NCI-H1930 (cell line): ENCODE results near the gene LSR.

ENCODE experiments used
- DNase-seq, 2 experiments: peaks; one replicate each; lab custom pipeline; 2025; lab: John Stamatoyannopoulos, UW

Gene LSR

GRCh38 chr19:35247526-35248309 is 1.1 kb upstream of the LSR start:
- peak; percentile 88 to 97 for DNase-seq

GRCh38 chr19:35249146-35249847 is 495 bp downstream of the LSR start:
- DNase-seq = no peak

- no peak for DNase-seq
Measured at GRCh38 chr19:35249848-35250711, 1.3 kb downstream of the LSR start.

- no peak for DNase-seq
Measured at GRCh38 chr19:35251456-35251855, 2.7 kb downstream of the LSR start.

GRCh38 chr19:35253316-35254286 is 4.8 kb downstream of the LSR start:
- no peak for DNase-seq

GRCh38 chr19:35254341-35255297 is 5.8 kb downstream of the LSR start:
- no peak for DNase-seq

- no peak for DNase-seq
Measured at GRCh38 chr19:35256566-35256965, 7.8 kb downstream of the LSR start.

GRCh38 chr19:35257113-35257461 is 8.3 kb downstream of the LSR start:
- no peak for DNase-seq

- DNase-seq = no peak
Measured at GRCh38 chr19:35260694-35261304, 12.0 kb downstream of the LSR start.

GRCh38 chr19:35261356-35262100 is 12.7 kb downstream of the LSR start:
- no peak for DNase-seq

- no peak for DNase-seq
Measured at GRCh38 chr19:35262101-35262761, 13.4 kb downstream of the LSR start.

GRCh38 chr19:35264268-35265125 is 15.7 kb downstream of the LSR start:
- DNase-seq = no peak

GRCh38 chr19:35265126-35265899 is 16.5 kb downstream of the LSR start:
- no peak for DNase-seq

- no peak for DNase-seq
Measured at GRCh38 chr19:35265900-35266519, 17.2 kb downstream of the LSR start.

GRCh38 chr19:35266520-35267352 is 17.9 kb downstream of the LSR start:
- no peak for DNase-seq
